ENCODE measurements around the gene CLASP1. TPM values are rescaled to one million over a fixed set of nuclear protein-coding genes. Genes with fewer than 3 reads are reported as not detected.

CLASP1 gene
- total and polyA plus RNA-seq, 2 of the 8 experiments (the other 6 are each of a cell fraction or from before 2014, with no cell fraction given) = 7.3 to 53.9 TPM

DNA sequence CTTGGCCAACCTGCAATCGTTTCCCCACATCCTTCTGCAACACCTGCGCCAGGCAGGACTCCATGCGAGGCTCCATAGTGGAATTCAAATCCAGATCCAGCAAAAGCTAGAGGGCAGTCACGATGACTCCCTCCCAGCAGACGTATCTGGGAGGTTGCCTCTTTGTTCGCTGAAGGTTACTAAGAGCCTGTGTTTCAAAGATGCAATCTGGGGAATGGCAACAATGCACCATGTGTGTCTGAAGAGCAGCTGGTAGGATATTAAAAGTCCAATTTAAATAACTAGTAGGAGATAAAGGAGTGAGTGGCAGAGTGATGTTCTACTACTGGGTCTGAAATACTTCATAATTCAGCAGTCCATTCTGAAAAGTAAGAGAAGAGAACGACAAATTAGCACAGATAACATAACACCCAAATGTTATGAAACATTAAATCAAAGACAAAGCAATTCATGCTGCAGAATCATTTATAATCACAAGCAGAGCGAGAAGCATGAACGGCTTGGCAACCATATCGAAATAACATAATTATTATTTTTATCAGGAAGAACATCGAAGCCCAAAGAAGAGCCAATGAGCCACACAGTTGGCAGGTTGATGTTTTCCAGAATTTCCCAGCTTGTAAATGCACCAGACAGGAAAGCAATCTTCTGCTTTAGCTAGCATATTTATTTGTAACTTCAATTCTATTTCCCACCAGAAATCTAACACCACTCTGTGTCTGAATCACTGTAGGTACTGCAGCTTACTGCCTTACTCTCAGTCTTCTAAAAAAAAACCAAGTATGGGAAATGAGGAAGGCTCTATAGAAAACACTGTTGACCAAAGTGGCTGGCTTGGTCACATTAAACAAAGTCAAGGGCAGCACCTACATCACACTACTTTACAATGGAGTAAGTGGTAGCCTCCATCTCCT lies 43.2 kb downstream of the CLASP1 start (continued):
- TF ChIP-seq RAD21 (IDR thresholded peaks at IDR 0.05 in 1 of 2, conservative IDR thresholded peaks at IDR 0.05 in 1 of 2; ENCODE audit: low read depth in 2 of 2, low read length in 2 of 2) (no peak), RFX5 (IDR thresholded peaks at IDR 0.05; ENCODE audit: borderline replicate concordance, low read depth, low read length) (no peak), TCF12 (IDR thresholded peaks at IDR 0.05; ENCODE audit: low read depth, low read length) (no peak), GABPA (IDR thresholded peaks at IDR 0.05; ENCODE audit: borderline replicate concordance, insufficient read depth, low read length) (no peak), SUZ12 (IDR thresholded peaks at IDR 0.05; ENCODE audit: low read length) (no peak), EGR1 (IDR thresholded peaks at IDR 0.05; ENCODE audit: borderline replicate concordance, low read depth, low read length) (no peak), EZH2 (IDR thresholded peaks at IDR 0.05; ENCODE audit: low read depth, low read length, severe bottlenecking) (no peak), JUND (IDR thresholded peaks at IDR 0.05; ENCODE audit: low read length) (no peak)

All from H1 (cell line).